ENCODE measurements around the gene SPRR2B. TPM values are rescaled to one million over a fixed set of nuclear protein-coding genes. Genes with fewer than 3 reads are reported as not detected.

The SPRR2B gene
- total and polyA plus RNA-seq, 2 of the 13 experiments (the other 11 are each of a cell fraction or from before 2014, with no cell fraction given) = not detected

DNA sequence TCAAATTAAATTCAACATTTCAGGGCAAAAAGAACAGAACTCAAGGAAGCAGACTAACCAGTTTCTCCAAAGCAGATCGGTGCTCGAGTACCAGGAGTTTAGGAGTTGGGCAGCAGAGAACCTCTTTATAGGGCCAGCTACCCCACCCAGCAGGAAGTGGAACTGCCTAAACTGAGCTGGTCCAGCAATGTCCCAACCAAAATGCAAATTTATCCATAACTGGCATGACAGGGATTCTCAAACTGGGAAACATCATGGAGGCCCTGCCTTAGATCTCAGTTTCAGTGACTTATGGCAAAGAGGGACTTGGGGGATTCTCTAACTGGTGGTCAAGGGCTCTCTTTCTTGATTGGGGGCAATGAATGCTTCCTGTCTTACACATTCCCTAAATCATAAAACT is at the start of gene SPRR2B (continued):
- TF ChIP-seq ZHX2 (IDR thresholded peaks at IDR 0.05; ENCODE audit: low read depth) (no peak), ZHX2 (CRISPR knock-in tag; IDR thresholded peaks at IDR 0.05; ENCODE audit: borderline replicate concordance) (no peak)

DNA sequence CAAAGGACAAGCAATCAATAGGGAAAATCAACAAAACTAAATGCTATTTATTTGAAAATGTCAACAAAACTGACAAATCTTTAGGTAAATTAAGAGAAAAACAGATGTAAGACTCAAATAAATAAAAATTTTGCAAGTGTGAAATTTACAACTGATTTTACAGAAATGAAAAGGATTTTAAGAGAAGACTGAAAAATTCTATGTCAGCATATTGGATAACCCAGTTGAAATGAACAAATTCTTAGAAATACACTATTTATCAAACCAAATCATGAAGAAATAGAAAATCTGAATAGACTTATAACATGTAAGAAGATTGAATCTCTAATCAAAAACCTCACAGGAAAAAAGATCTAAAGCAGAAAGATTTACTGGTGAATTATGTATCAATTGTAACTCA is 49.5 kb upstream of the SPRR2B start:
- intact Hi-C loops (cut with micrococcal nuclease; ENCODE audit: unreplicated experiment) = no loop called here
- POLR2A ChIA-PET = no interaction called here

More for the DNA sequence above, 49.5 kb upstream of the SPRR2B start:
- Histone ChIP-seq H3K27me3 (ENCODE audit: control insufficient read depth in 1 of 2, insufficient read depth in 2 of 2, low read length in 2 of 2) (no peaks in the 10 kb centered on the region), H3K36me3 (replicated peaks in 1 of 2; ENCODE audit: control insufficient read depth in 1 of 2, insufficient read depth in 2 of 2, low read length in 2 of 2) (no peaks in the 10 kb centered on the region), H3K79me2 (ENCODE audit: insufficient read depth, low read length) (no peaks in the 10 kb centered on the region), H4K20me1 (ENCODE audit: insufficient read depth, low read length) (no peaks in the 10 kb centered on the region), H3K4me2 (ENCODE audit: low read depth, low read length) (no peak overlapping the region), H3K4me3 (replicated peaks in 1 of 3; ENCODE audit: insufficient read depth in 1 of 3, low read depth in 2 of 3, low read length in 3 of 3) (no peak overlapping the region), H3K9ac (ENCODE audit: insufficient read depth, low read depth, low read length) (no peak overlapping the region), H3K4me1 (ENCODE audit: insufficient read depth, low read length) (no peaks in the 10 kb centered on the region), H2AFZ (ENCODE audit: low read length) (no peak overlapping the region), H3K9me3 (ENCODE audit: low read length) (no peaks in the 10 kb centered on the region), H3K27ac (ENCODE audit: extremely low read length, insufficient read depth, low read length) (no peak overlapping the region)
- BruUV-seq (replicated peaks) = no TSS peak
- no peak for FAIRE-seq
- CTCF ChIA-PET (ENCODE audit: low intra/inter-chr PET ratio, low total read pairs) = no interaction called here
- in situ Hi-C loops (cut with HindIII; ENCODE audit: extremely low pct_ligation_motif_present, low pct_unique_long_range_greater_than_20kb) = no loop called here
- DNase-seq (ENCODE audit: low spot score) = no peak
- no peak for ATAC-seq
- TF ChIP-seq MAFF (IDR thresholded peaks at IDR 0.05; ENCODE audit: low read depth, low read length) = peak; percentile 70; the same call in 1 of the 2 replicates
- TF ChIP-seq MAFK (conservative IDR thresholded peaks at IDR 0.05 in 1 of 2, IDR thresholded peaks at IDR 0.05 in 1 of 2; ENCODE audit: low read length in 2 of 2) = peak; percentile 51 to 84
- TF ChIP-seq, protein P1, sequence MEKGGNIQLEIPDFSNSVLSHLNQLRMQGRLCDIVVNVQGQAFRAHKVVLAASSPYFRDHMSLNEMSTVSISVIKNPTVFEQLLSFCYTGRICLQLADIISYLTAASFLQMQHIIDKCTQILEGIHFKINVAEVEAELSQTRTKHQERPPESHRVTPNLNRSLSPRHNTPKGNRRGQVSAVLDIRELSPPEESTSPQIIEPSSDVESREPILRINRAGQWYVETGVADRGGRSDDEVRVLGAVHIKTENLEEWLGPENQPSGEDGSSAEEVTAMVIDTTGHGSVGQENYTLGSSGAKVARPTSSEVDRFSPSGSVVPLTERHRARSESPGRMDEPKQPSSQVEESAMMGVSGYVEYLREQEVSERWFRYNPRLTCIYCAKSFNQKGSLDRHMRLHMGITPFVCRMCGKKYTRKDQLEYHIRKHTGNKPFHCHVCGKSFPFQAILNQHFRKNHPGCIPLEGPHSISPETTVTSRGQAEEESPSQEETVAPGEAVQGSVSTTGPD (CRISPR knock-in tag; IDR thresholded peaks at IDR 0.05) = no peak
- TF ChIP-seq ATF7-NPFF (CRISPR knock-in tag; IDR thresholded peaks at IDR 0.05; ENCODE audit: low read depth) = no peak

Measured in HepG2 (cell line).